SH-SY5Y (cell line): ENCODE results near the gene RGS9BP.

Experiments
- GATA2 ChIP-seq: IDR thresholded peaks from 2 replicates; pipeline ENCODE4 v1.6.1; 2011; ENCODE audit warnings: mild to moderate bottlenecking, low read depth, low read length
- GATA3 ChIP-seq: IDR thresholded peaks from 2 replicates; pipeline ENCODE4 v1.6.1; 2011; ENCODE audit warnings: low read depth, mild to moderate bottlenecking, low read length, moderate library complexity

DNA sequence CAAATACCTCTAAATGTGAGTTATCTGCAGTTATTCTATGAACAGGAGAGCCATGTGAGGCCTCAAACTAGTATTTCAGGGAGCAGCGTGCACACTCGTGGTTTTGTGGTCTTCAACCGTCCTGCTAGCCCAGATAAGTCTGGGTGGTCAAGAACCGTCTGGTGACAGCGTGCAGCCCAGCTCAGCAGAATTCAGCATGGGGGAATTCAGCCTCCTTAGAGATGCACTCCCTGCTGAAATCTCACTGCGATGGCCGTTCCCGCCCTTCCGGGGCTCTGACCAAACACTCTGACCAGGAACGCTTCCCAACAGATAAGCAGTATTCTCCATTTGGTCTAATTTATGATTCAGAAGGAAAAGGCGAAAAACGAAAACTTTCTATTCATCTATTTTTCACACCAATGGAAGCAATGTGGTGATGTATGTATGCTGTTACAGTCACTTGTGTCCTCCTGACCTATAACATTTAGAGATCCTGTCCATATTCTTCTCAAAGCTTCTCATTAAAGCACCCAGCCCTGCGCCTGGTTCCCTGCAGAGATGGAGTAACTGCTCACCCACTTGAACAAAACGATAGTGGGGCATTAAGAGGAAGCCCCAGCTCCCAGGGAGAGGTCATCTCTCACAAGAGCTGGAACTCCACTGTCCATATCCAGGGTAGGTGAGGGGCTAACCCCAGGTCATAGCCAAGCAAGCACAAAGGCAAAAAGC lies 3.6 kb upstream of the RGS9BP start:
- TF ChIP-seq GATA2: no peak
- no peak for TF ChIP-seq GATA3
